ENCODE results near the gene KIAA0408. TPM values are rescaled to one million over a fixed set of nuclear protein-coding genes. Genes with fewer than 3 reads are reported as not detected.
"Not testable (repeated sequence)": the region's sequence is repeated elsewhere in the genome, so short reads cannot be mapped to it uniquely, and the experiment has no call there.

KIAA0408 gene
- total RNA-seq, 2 experiments from 2014 or later, result 2.3 to 3.1 TPM

DNA sequence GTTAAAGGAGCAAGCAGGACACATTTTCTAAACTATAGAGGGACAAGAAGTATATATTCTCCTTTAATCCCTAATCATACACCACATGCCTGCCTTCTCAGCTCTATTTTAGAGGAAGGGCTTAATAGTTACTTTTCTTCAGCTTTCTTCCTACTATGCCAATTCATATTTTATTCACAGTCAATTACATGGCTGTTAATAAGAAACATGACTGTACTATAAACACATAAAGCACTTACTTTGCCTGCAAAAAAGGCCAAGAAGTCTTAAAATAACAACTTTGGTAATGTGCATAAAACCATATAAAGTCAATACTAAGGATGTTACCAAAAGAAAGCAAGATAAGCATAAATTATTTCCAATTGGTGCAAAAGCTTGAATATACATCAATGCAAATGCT, 6.4 kb downstream of the KIAA0408 start:
- Mint-ChIP-seq H3K9me3 (no peaks in the 10 kb centered on the region), H3K27ac (no peak overlapping the region)

DNA sequence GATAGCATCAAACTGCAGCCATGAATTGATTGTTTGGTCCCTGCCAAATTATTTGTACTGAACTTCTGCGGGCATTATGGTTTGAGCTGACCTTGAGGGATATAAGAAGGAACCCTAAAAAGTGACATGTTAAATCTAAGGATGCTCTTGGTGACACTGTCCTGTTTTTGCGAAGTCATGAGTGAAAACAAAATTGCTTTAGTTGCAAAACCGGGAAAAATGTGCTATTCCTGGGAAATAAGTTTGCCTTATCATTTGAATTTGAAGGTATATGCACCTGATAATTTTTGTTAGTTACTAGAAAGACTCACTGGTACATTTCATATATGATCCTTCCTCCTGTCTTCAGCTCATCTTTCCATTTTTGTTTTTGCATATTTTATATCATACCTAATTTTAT, 7.8 kb downstream of the KIAA0408 start:
- no peaks in the 10 kb centered on the region for H3K9me3 Mint-ChIP-seq
- H3K36me3 Mint-ChIP-seq, result peaks cover 2% of the 10 kb centered on the region
- H3K27ac Mint-ChIP-seq, result no peak overlapping the region
- H3K4me3 Mint-ChIP-seq, result no peak overlapping the region
- DNase-seq, result no peak
- H3K4me1 Mint-ChIP-seq, result no peaks in the 10 kb centered on the region
- peaks cover 5% of the 10 kb centered on the region for H3K27me3 Mint-ChIP-seq

More for the DNA sequence above, 6.4 kb downstream of the KIAA0408 start:
- Mint-ChIP-seq H3K4me3 (no peak overlapping the region), H3K36me3 (no peaks in the 10 kb centered on the region), H3K27me3 (peaks cover 8% of the 10 kb centered on the region), H3K4me1 (no peaks in the 10 kb centered on the region)
- no peak for DNase-seq

DNA sequence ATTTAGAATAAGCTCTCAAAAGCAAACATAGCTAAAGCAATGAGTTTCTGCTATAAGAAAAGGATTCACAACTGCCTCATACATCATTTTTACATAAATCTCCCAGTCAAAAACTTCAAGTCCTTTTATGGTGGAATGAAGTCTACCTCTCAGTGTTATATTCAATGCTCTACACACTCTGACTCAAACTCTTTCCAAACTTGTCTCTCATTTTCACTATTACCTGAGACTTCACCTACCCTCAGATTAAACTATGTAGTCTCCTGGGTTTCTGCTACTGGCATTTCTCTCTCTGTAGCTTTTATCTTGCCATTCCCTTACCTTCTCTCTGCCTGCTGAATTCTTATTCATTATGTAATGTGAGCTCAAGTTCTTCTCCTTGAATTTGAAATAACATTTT, 11.4 kb downstream of the KIAA0408 start:
- DNase-seq, result no peak
- Mint-ChIP-seq H3K27ac (no peak overlapping the region), H3K27me3 (no peaks in the 10 kb centered on the region), H3K9me3 (no peaks in the 10 kb centered on the region), H3K36me3 (peaks cover 2% of the 10 kb centered on the region), H3K4me1 (no peaks in the 10 kb centered on the region), H3K4me3 (no peak overlapping the region)

DNA sequence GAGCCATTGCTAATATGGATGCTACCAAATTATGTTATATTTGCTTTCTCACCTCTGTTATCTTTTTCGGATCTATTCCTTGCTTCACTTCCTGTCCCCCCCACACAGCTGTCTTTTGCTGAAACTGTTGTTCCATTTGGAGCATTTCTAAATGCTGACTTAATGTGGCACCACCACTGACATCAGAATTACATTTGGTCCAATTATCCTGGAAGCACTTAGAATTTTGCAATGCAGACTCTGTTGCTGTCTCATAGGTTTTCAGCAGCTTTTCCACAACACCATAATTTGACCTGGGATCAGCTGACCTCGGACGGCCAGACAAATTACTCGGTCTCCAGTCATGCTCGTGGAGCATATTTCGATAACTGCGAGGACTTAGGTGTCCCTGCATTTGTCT, 12.8 kb downstream of the KIAA0408 start:
- no peaks in the 10 kb centered on the region for H3K4me1 Mint-ChIP-seq
- no peak overlapping the region for H3K27ac Mint-ChIP-seq
- peaks cover 3% of the 10 kb centered on the region for H3K27me3 Mint-ChIP-seq
- no peak overlapping the region for H3K4me3 Mint-ChIP-seq
- no peak for DNase-seq
- H3K36me3 Mint-ChIP-seq, result peaks cover 2% of the 10 kb centered on the region
- no peaks in the 10 kb centered on the region for H3K9me3 Mint-ChIP-seq

DNA sequence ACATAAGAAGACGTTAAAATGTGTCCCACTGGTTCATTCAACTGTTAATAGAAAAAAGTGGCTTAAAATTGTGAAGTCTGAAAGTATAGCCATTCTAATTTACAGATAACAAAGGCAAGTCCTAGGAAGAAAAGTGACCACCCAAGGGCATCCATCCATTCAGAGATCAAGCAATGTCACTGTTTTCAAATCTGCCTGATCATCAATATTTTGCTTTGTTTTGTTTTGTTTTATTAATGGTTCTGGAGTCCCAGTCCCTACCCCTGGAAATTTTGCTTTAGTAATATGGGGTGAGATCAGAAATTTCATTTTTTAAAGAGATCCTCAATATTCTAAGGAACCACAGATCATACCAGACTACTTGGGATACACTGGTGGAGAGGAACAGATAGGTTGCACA, 17.3 kb downstream of the KIAA0408 start:
- DNase-seq, result no peak
- H3K27ac Mint-ChIP-seq, result no peak overlapping the region
- H3K36me3 Mint-ChIP-seq, result peaks cover 2% of the 10 kb centered on the region
- peaks cover 16% of the 10 kb centered on the region for H3K27me3 Mint-ChIP-seq
- H3K9me3 Mint-ChIP-seq, result no peaks in the 10 kb centered on the region
- no peaks in the 10 kb centered on the region for H3K4me1 Mint-ChIP-seq
- H3K4me3 Mint-ChIP-seq, result no peak overlapping the region

DNA sequence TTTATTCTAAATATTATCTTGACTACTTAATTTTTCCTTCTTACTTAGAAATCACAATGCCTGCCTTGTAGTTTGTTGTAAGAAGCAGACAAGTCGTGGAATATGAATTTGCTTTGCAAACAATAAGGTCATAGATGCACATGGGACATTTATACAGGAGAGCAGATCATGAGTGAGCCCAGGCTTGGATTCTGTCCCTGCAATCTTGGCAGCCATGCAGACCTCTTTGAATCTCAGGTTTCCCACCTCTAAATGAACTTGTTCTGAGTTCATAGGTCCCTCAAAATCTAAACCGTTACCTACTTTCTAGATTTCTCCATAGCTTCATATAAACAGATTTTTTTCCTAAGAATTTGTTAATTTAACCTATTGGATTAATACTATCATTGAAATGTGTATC, 19.5 kb downstream of the KIAA0408 start:
- DNase-seq, result no peak
- Mint-ChIP-seq H3K36me3 (no peaks in the 10 kb centered on the region), H3K27me3 (peaks cover 20% of the 10 kb centered on the region), H3K9me3 (no peaks in the 10 kb centered on the region), H3K4me3 (no peak overlapping the region), H3K27ac (no peak overlapping the region), H3K4me1 (no peaks in the 10 kb centered on the region)

DNA sequence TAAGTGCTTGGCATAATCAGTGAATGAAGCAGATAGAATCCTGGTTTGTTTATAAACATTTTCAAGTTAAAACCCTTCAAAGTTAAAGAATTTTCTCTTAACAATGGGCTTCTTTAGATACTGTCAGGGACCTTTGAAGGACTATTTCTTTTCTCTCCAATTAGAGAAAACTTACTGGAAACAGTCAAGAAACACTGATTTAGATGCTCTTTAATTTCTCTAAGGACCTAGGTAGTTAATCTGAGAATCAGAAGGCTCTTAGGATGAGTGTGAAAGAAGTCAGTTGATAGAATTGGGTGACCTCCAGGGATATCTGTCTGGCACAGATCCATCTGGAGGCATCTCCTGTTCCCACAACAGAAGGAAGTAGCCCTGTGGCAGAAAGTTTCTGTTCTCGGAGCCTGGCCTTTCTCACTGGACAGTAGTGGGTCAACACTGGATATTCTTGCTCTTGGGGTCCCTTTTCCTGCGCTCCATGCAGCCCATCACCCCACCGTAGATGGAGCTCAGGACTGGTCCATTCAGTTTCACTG, 22.5 kb downstream of the KIAA0408 start:
- Mint-ChIP-seq H3K36me3 (no peaks in the 10 kb centered on the region), H3K4me3 (no peak overlapping the region), H3K9me3 (no peaks in the 10 kb centered on the region), H3K4me1 (no peaks in the 10 kb centered on the region), H3K27me3 (peaks cover 17% of the 10 kb centered on the region), H3K27ac (no peak overlapping the region)
- no peak for DNase-seq

DNA sequence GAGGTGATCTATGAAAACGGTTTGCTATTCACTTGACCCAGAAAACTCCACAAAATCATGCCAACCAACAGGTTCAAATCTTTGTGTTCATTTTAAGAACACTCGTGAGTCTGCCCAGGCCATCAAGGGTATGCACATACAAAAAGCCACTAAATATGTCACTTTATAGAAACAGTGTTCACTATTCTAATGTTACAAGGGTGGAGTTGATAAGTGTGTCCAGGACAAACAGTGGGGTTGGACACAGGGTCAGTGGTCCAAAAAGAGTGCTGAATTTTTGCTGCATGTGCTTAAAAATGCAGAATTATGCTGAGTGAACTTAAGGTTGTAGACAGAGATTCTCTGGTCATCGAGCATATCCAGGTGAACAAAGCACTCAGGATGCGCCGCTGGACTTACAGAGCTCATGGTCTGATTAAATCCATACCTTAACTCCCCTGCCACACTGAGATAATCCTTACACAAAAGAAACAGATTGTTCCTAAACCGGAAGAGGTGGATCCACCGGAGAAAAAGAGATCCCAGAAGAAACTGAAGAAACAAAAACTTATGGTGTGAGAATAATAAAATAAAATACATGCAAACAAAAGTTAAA, 23.5 kb downstream of the KIAA0408 start:
- no peak overlapping the region for H3K4me3 Mint-ChIP-seq
- H3K27ac Mint-ChIP-seq, result no peak overlapping the region
- no peaks in the 10 kb centered on the region for H3K4me1 Mint-ChIP-seq
- H3K27me3 Mint-ChIP-seq, result peaks cover 21% of the 10 kb centered on the region
- peaks cover 5% of the 10 kb centered on the region for H3K9me3 Mint-ChIP-seq
- DNase-seq, result no peak
- H3K36me3 Mint-ChIP-seq, result no peaks in the 10 kb centered on the region

DNA sequence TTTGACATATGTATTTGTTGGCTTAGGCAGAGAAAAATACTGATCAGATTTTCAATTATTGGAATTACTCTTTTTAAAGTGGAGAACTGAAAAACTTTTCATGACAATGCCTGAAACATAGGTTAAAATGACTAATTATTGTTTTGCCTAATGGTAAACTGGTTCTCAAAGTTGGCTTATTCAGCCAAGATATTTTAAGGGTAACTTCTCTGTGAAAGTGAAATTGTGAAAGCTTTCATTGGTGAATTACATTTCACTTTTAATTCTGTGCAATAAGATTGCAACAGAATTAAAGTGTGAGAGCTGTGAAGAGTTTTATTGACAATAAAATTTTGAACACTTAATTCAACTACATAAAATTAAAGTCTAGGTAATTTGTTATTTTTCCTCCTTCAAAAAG, 24.5 kb downstream of the KIAA0408 start:
- Mint-ChIP-seq H3K4me3 (no peak overlapping the region), H3K4me1 (no peaks in the 10 kb centered on the region), H3K9me3 (peaks cover 5% of the 10 kb centered on the region), H3K36me3 (no peaks in the 10 kb centered on the region), H3K27ac (no peak overlapping the region), H3K27me3 (peaks cover 15% of the 10 kb centered on the region)
- no peak for DNase-seq

DNA sequence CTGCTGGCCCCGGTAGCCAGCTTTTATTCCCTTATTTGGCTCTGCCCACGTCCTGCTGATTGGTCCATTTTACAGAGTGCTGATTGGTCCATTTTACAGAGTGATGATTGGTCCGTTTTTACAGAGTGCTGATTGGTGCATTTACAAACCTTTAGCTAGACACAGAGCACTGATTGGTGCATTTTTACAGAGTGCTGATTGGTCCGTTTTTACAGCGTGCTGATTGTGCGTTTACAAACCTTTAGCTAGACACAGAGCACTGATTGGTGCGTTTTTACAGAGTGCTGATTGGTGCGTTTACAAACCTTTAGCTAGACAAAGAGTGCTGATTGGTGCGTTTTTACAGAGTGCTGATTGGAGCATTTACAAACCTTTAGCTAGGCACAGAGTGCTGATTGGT, 30.6 kb downstream of the KIAA0408 start:
- H3K36me3 Mint-ChIP-seq, H3K4me3 Mint-ChIP-seq, DNase-seq, H3K9me3 Mint-ChIP-seq, H3K4me1 Mint-ChIP-seq, H3K27ac Mint-ChIP-seq: not testable (repeated sequence)
- H3K27me3 Mint-ChIP-seq, result peaks cover 11% of the 10 kb centered on the region

DNA sequence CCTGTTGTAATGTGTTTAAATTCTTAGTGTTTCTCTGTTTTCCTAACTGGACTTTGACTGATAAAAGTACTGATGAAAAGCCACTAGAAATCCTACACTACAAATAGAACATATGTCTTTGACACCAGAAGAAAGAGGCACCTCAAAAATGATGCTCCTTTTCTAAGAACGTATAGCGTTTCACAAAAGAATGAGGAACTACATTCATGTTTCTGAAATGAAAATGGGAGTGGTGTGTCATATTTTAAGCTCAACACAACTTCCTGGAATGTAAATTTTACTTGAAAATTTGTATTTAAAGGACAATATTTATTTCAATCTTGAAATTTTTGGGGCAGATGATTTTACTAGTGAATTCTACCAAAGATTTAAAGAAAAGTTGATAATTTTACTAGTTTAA, 35.3 kb downstream of the KIAA0408 start:
- peak overlapping the region; percentile 1 for H3K27ac Mint-ChIP-seq
- no peak overlapping the region for H3K4me3 Mint-ChIP-seq
- H3K27me3 Mint-ChIP-seq, result peaks cover 7% of the 10 kb centered on the region
- no peak for DNase-seq
- peaks cover 3% of the 10 kb centered on the region for H3K9me3 Mint-ChIP-seq
- H3K4me1 Mint-ChIP-seq, result peaks cover 20% of the 10 kb centered on the region
- no peaks in the 10 kb centered on the region for H3K36me3 Mint-ChIP-seq

DNA sequence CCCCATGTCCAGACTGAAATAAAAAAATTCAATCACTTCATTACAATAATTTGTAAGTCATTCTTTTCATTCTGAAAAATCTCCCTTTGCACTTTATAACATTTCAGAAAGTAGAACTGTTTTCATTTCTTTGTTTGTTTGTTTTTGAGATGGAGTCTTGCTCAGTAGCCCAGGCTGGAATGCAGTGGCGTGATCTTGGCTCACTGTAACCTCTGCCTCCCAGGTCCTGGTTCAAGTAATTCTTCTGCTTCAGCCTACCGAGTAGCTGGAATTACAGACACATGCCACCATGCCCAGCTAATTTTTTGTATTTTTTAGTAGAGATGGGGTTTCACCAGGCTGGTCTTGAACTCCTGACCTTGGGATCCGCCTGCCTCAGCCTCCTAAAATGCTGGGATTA, 38.0 kb downstream of the KIAA0408 start:
- not testable (repeated sequence) for H3K9me3 Mint-ChIP-seq, H3K36me3 Mint-ChIP-seq, DNase-seq, H3K27me3 Mint-ChIP-seq, H3K4me3 Mint-ChIP-seq
- Mint-ChIP-seq H3K27ac (peak overlapping the region; percentile 73), H3K4me1 (peaks cover 20% of the 10 kb centered on the region)

DNA sequence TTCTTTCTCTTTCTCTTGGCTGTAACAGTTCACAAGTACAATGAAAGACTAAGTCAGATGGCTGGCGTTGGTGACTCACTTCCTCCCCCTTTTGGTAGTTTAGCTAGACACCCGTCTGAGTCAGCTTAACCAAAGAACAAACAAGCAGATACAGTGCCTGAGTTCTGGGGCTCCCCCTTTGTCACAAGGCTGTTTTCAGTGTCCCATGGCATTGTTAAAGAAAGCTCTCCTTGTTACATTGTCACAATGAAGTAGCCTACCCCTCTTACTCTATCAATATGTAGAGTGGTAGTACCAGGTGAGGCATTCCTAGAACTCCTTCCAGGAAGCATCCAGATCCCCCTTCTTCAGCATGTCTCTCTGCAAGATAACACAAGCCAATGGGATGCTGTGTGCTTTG, 38.6 kb downstream of the KIAA0408 start:
- peak; percentile 77 for DNase-seq
- H3K9me3 Mint-ChIP-seq, result no peaks in the 10 kb centered on the region
- H3K4me3 Mint-ChIP-seq, result peak overlapping the region; percentile 4
- peak overlapping the region; percentile 73 for H3K27ac Mint-ChIP-seq
- H3K36me3 Mint-ChIP-seq, result no peaks in the 10 kb centered on the region
- H3K27me3 Mint-ChIP-seq, result peaks cover 3% of the 10 kb centered on the region
- peaks cover 20% of the 10 kb centered on the region for H3K4me1 Mint-ChIP-seq

DNA sequence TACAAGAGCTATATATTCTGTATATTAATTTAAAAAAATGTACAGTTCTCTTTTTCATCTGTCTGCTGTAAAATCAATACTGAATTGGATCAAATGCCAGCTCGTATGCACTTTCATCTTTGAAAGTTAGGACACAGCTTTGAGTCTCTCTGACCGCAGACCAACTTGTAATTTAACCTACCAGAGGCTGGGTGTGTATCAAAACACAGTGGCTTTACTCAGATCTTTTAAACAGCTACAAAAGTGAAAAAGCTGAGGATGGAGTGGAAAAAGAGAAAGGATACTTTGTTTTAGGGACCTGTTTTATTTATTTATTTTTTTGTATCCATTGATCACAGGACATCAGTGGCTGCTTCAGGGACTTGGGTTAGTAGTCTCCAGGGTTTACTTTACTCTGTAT, 44.1 kb downstream of the KIAA0408 start:
- no peak overlapping the region for H3K27ac Mint-ChIP-seq
- H3K27me3 Mint-ChIP-seq, result peaks cover 3% of the 10 kb centered on the region
- H3K4me1 Mint-ChIP-seq, result peaks cover 6% of the 10 kb centered on the region
- no peak for DNase-seq
- no peaks in the 10 kb centered on the region for H3K9me3 Mint-ChIP-seq
- no peaks in the 10 kb centered on the region for H3K36me3 Mint-ChIP-seq
- H3K4me3 Mint-ChIP-seq, result no peak overlapping the region

DNA sequence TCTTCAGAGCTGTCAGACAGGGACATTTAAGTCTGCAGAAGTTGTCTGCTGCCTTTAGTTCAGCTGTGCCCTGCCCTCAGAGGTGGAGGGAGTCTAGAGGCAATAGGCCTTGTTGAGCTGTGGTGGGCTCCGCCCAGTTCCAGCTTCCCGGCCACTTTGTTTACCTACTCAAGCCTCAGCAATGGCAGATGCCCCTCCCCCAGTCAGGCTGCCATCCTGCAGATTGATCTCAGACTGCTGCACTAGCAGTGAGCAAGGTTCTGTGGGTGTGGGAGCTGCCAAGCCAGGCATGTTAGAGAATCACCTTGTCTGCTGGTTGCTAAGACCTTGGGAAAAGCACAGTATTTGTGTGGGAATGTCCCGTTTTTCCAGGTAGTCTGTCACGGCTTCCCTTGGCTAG, 46.1 kb downstream of the KIAA0408 start:
- not testable (repeated sequence) for H3K36me3 Mint-ChIP-seq, H3K9me3 Mint-ChIP-seq, H3K27ac Mint-ChIP-seq, DNase-seq, H3K4me1 Mint-ChIP-seq, H3K27me3 Mint-ChIP-seq, H3K4me3 Mint-ChIP-seq

DNA sequence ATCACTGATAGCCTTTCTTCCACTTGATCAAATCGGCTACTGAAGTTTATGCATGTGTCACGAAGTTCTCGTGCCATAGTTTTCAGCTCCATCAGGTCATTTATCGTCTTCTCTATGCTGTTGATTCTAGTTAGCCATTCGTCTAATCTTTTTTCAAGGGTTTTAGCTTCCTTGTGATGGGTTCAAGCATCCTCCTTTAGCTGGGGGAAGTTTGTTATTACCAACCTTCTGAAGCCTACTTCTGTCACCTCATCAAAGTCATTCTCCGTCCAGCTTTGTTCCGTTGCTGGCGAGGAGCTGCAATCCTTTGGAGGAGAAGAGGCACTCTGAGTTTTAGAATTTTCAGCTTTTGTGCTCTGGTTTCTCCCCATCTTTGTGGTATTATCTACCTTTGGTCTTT, 47.2 kb downstream of the KIAA0408 start:
- not testable (repeated sequence) for H3K9me3 Mint-ChIP-seq, H3K27ac Mint-ChIP-seq, H3K27me3 Mint-ChIP-seq, DNase-seq, H3K4me3 Mint-ChIP-seq, H3K4me1 Mint-ChIP-seq, H3K36me3 Mint-ChIP-seq
